ENCODE measurements around the gene QSOX2.
"Not testable (repeated sequence)": the region's sequence is repeated elsewhere in the genome, so short reads cannot be mapped to it uniquely, and the experiment has no call there.

The QSOX2 gene

DNA sequence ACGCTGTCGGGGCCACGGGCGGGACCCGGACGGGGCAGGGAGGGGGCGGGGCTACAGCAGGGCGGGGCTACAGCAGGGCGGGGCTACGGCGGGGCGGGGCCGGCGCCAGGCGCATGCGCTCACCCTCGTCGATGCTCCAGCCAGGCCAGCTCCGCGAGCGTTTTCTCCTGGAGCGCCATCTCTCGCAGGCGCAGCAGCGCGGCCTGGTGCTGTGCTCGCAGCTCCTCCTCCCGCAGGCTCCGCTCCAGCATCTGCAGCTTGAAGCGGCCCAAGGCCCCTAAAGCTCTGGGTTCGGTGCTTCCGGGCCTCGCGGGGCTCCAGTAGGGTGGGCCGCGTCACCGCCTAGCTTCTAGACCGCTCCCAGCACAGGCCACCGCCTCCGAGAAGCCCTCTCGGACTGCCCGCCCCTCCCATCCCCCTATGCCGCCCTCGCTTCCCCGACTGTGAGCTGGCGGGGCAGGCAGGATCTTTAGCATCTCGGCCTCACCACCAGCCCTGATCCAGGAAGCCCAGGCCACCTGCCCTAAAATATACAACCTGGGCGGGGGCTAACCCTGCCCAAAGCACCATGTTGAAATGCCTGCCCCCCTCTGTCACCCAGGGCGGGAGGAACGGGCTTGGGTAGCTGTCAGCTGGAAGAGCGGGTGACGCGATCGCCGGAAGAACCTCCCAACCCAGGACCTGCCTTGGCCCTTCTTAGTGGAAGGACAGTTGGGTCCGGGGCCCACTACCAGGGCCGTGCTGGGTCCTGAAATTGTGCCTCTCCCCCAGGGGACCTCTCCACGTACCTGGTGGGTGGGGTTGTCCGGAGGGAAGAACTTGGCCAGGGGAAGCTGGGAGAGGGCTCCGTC is 21.9 kb upstream of the QSOX2 start:
- in situ Hi-C loops (cut with HindIII; ENCODE audit: low pct_unique_long_range_greater_than_20kb, low sequenced_read_pairs): no loop called here
- no peak for TF ChIP-seq JUND (IDR thresholded peaks at IDR 0.05; ENCODE audit: low read depth)

DNA sequence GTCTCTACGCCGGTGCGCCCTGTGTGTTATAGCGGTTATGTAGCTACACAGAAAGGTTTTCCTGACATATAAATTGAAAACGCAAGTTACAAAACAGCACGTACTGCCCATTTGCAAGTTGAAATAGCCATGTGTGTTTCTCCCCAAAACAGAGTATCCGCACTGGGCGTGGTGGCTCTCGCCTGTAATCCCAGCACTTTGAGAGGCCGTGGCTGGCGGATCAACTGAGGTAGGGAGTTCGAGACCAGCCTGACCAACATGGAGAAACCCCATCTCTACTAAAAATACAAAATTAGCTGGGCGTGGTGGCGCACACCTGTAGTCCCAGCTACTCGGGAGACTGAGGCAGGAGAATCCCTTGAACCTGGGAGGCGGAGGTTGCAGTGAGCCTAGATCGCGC is 21.0 kb upstream of the QSOX2 start:
- DNase-seq (ENCODE audit: low read depth in 1 of 2, low spot score in 1 of 2); in situ Hi-C loops (cut with HindIII; ENCODE audit: low pct_unique_long_range_greater_than_20kb, low sequenced_read_pairs): not testable (repeated sequence)

More for the DNA sequence above, 21.9 kb upstream of the QSOX2 start:
- DNase-seq (ENCODE audit: low read depth in 1 of 2, low spot score in 1 of 2): peak; percentile 83 to 91

DNA sequence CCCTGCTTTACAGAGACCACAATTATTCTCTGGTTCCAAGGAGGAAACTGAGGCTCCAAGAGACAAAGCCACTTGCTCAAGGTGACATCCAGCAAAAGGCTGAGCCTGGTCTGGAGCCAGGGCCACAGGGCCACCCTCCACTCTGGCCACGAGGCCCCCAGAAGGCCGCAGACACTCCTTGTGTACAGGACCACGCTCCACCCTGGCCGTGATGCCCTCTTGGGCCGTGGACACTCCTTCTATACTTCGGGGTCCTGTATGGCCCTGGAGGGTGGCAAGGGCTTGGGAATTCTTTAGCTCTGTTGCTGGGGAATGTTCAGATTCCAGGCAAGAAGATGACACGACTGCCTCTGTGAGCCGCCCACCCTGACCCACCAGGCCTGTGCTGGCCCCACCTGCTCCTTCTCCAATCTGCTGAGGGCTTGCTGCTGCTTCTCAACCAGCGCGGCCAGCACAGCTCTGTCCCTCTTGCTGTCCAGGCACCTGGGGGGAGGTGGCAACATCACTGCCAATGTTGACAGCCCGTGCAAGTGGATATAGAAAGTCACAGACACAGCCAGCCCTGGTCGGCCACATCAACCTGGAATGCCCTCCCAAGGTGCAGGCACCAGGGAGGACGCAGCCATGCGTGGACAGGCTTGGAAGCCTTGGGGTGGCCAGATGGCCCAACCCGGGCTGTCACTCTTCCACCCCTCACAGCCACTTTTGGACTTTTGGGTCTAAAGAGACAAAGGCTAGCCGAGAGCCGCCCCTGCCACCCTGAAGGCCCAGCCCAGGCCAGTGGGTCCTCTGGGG is 20.1 kb upstream of the QSOX2 start:
- in situ Hi-C loops (cut with HindIII; ENCODE audit: low pct_unique_long_range_greater_than_20kb, low sequenced_read_pairs): no loop called here
- no peak for TF ChIP-seq JUND (IDR thresholded peaks at IDR 0.05; ENCODE audit: low read depth)
- DNase-seq (ENCODE audit: low read depth in 1 of 2, low spot score in 1 of 2): no peak

DNA sequence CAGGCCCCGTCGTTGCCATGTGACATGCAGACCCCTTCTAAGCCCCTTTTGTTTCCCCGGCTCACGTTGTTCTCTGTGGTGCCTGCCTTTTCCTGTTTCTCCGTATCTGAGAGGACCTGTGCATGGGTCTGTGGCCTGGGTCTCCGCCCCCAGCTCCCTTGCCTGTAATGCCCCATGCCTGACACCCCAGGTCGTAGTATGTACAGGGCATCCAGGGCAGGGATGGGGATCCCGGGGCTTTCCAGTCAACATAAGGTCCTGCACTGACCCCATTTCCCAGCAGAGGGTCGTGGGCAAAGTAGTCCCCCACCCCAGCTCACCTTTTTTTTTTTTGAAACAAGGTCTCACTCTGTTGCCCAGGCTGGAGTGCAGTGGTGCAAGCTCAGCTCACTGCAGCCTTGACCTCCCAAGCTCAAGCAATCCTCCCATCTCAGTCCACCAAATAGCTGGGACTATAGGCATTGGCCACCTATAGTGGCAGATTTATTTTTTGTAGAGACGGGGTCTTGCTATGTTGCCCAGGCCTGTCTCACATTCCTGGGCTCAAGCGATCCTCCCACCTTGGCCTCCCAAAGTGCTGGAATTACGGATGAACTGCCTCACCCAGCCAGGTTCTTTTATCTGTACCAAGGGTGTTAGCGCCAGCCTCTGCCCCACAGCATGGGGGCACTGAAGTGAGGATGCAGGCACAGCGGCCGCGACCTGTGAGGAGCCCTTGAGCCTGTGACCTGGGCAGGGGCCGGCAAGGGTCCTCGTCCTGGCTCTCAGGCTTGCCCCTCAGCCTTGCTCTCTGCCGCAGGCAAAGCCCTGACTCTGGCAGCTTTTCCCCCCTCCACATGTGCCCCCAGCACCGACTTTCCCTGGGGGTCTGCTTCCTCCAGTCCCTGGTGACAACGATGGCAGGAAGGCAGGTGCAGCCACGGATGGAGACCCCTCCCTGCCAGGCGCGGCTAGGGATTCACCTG is 19.1 kb upstream of the QSOX2 start:
- in situ Hi-C loops (cut with HindIII; ENCODE audit: low pct_unique_long_range_greater_than_20kb, low sequenced_read_pairs): no loop called here
- TF ChIP-seq JUND (IDR thresholded peaks at IDR 0.05; ENCODE audit: low read depth): no peak
- no peak for DNase-seq (ENCODE audit: low read depth in 1 of 2, low spot score in 1 of 2)

DNA sequence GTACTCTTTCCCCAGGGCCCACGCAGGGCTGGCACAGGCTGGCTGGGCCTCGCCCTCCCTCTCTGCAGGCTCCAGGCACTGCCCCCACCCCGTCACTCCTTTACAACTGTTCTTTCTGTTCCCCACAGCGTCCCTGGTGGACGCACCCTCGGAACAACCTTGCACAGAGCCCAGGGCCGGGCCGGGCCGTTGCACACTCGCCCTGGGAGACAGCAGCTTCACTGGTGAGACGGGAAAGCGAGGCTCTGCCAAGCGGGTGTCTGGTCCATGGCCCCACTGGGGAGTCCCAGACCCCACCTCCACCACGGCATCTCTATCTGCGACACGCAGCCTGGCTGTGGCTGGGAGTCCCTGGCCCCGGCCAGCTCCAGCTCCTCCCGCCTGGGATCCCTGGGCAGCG is 18.4 kb upstream of the QSOX2 start:
- no peak for TF ChIP-seq JUND (IDR thresholded peaks at IDR 0.05; ENCODE audit: low read depth)
- in situ Hi-C loops (cut with HindIII; ENCODE audit: low pct_unique_long_range_greater_than_20kb, low sequenced_read_pairs): no loop called here
- no peak for DNase-seq (ENCODE audit: low read depth in 1 of 2, low spot score in 1 of 2)

DNA sequence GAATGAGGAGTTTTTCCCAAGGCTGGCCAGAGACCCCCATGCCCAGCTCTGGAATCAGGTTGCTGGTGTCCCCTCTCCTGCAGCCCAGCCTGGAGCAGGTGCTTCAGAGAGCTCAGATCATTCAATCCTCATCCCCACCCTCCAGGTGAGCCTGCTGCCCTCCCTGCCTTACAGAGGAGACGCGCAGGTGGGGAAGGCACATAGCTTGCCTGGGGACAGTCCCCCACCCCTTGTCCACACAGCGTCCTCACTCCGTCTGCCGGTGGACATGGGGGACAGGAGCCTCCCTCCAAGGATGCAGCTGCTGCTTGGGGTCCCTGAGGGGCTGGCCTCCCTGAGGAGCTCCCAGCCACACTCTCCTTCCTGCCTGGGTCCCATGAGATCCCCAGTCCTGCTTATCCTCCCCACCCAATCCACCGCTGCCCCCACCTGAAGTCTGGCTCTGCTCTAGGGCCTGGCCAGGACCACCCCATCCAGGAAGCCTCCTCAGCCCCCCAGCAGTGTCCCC is 17.1 kb upstream of the QSOX2 start:
- TF ChIP-seq JUND (IDR thresholded peaks at IDR 0.05; ENCODE audit: low read depth): no peak
- no peak for DNase-seq (ENCODE audit: low read depth in 1 of 2, low spot score in 1 of 2)
- in situ Hi-C loops (cut with HindIII; ENCODE audit: low pct_unique_long_range_greater_than_20kb, low sequenced_read_pairs): no loop called here

DNA sequence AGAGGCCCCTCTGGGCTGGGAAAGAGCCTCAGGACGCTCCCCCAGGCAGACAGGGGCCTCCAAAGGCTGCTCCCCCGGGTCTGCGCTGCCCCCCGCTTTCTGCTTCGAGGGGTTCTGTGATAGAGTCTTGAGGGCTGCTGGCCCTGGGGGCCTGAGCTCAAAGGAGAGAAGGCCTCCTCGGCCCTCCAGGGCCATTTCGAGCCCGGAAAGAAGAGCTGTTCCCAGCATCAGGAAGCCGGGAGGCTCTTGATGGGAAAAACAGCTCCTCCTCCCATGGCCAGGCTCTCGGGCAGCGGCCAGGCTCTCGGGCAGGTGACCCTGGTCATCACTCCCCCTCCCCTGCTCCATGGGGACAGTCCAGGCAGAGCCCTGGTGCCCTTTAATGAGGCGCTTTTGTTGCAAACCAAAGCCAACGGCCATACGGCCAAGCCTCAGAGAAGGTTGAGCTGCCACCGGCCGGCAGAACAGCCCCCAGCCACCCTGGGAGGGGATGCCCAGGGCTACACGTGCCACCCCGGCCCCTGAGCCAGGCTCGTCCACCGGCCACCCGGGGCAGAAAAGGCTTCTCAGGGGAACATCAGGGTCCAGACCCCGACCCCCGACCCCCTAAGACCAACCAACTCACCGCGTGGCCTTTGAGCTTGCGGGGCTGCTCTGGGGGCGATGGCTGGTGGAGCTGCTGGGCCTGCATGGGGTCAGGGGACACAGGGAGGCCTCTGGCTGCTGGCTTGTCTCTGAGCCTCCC is 16.2 kb upstream of the QSOX2 start:
- in situ Hi-C loops (cut with HindIII; ENCODE audit: low pct_unique_long_range_greater_than_20kb, low sequenced_read_pairs): no loop called here
- no peak for DNase-seq (ENCODE audit: low read depth in 1 of 2, low spot score in 1 of 2)
- no peak for TF ChIP-seq JUND (IDR thresholded peaks at IDR 0.05; ENCODE audit: low read depth)

DNA sequence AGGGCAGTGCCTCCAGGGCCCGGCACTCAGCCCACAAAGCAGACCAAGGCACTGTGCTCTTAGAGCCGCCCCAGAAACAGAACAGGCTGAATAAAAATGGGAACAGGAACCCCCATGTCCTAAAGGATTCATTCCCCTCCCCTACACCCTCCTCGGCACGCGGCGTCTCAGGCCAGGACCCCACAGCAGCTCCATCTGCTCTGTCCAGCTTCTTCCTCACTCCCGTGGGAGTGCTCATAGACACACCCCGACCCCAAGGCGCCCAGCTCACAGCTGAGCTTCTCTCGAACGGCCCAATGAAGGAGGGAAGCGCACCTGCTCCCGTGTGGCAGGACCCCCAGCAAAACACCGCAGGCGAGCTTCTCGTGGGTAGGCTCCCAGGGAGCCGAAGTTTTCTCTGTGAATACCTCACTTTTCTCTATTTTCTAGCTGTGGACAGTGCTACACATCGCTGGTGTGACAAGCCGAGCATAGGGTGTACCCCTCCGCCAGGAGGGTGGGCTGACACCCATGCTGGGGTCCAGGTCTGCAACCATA is 15.4 kb upstream of the QSOX2 start:
- DNase-seq (ENCODE audit: low read depth in 1 of 2, low spot score in 1 of 2): no peak
- in situ Hi-C loops (cut with HindIII; ENCODE audit: low pct_unique_long_range_greater_than_20kb, low sequenced_read_pairs): no loop called here

DNA sequence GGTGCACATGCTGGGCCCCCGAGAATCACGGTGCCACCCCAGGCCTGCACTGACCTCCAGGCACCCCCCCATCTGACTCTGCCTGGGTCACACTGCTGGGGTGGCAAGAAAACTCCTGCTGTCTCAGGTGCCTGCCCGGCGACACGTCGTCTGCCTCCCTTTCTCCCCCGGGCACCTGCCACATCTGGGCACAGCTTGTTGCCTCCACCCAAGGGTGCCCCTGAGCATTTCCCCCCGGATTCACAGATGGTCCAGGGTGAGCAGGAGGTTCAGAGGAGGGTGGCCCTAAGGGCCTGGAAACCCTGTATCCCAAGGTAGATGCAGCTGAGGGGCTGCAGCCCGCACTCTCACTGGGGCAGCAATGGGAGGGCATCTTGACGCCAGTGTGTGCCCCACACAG is 14.9 kb upstream of the QSOX2 start:
- TF ChIP-seq JUND (IDR thresholded peaks at IDR 0.05; ENCODE audit: low read depth): no peak
- no peak for DNase-seq (ENCODE audit: low read depth in 1 of 2, low spot score in 1 of 2)
- in situ Hi-C loops (cut with HindIII; ENCODE audit: low pct_unique_long_range_greater_than_20kb, low sequenced_read_pairs): no loop called here

More for the DNA sequence above, 15.4 kb upstream of the QSOX2 start:
- TF ChIP-seq JUND (IDR thresholded peaks at IDR 0.05; ENCODE audit: low read depth): no peak

DNA sequence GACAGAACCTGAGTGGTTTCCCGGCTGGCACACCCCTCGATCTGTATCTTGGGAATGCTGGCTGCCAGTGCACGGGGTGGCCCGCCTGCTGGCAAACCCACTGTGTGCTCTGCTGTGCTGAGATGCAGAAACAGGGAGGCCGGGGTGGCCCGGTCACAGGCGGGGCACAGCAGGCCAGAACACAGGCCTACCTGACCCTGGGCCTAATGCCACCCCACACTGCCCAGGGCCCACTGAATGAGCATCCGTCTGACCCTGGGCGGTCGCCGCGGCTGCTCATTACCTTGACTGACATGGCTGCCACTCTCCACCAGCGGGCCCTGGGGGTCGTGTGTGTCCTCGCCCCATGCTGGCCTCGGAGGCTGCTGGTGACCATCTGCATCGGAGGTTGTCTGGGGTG is 14.2 kb upstream of the QSOX2 start:
- DNase-seq (ENCODE audit: low read depth in 1 of 2, low spot score in 1 of 2): no peak
- no peak for TF ChIP-seq JUND (IDR thresholded peaks at IDR 0.05; ENCODE audit: low read depth)
- in situ Hi-C loops (cut with HindIII; ENCODE audit: low pct_unique_long_range_greater_than_20kb, low sequenced_read_pairs): no loop called here

DNA sequence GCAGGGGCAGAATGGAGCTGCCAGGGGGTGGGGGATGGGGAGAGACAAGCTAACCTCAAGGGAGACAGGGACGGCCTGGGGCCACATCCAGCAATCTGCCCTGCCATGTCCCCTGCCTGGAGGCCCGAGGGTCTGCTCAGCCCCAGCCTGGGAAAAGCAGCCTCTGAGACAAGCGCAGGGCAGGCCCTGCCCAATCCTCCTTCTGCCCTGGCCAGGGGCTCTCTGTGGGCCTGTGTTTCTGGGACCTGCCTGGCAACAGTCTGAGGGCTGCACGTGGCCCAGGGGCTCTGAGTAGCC is 13.9 kb upstream of the QSOX2 start:
- no peak for DNase-seq (ENCODE audit: low read depth in 1 of 2, low spot score in 1 of 2)
- in situ Hi-C loops (cut with HindIII; ENCODE audit: low pct_unique_long_range_greater_than_20kb, low sequenced_read_pairs): no loop called here
- no peak for TF ChIP-seq JUND (IDR thresholded peaks at IDR 0.05; ENCODE audit: low read depth)

All from T47D (cell line).